GM12875 (cell line): ENCODE results near the gene STAT3.
A peak's percentile ranks its signal among the peaks of the same experiment; 100 is the strongest.

Experiments
- H3K4me3 ChIP-seq: one replicate; pipeline ENCODE4 v1.5.1; 2011; ENCODE audit warnings: low read depth, low read length, control low read depth
- CTCF ChIP-seq: IDR thresholded peaks from 2 replicates; pipeline ENCODE4 v1.5.1; 2011; ENCODE audit warnings: low read depth, mild to moderate bottlenecking, control low read depth, inconsistent platforms, low read length, moderate library complexity, borderline replicate concordance; ENCODE audit not compliant: insufficient read depth

Gene STAT3

GRCh38 chr17:42388381-42389134 lies at the start of gene STAT3:
STAT3 (minus strand) TSS chr17:42388442; CDS start chr17:42348516, 39,926 bp downstream.
- H3K4me3 ChIP-seq, result peak within 1 kb of the TSS; percentile 93
- no peak for TF ChIP-seq CTCF

DNA sequence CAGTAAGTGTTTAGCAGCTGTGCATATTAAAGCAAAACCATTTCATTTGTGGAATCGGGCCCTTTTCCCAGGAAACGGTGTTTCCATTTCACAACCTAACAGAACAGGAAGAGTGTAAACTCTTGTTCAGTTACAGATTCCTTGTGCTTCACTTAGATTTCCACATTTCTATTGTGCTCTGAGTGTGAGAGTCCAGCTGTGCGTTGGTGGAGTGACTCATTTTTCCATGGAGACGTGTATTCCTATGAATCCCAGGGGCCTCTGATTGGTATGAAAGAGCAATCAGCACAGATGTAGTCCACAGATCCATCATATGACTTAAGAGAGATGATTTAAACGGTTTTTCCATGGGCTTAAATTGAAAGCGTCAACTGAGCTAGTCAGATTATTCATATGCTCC lies 48.1 kb upstream of the STAT3 start:
- TF ChIP-seq CTCF, result no peak
- H3K4me3 ChIP-seq, result no peak overlapping the region

DNA sequence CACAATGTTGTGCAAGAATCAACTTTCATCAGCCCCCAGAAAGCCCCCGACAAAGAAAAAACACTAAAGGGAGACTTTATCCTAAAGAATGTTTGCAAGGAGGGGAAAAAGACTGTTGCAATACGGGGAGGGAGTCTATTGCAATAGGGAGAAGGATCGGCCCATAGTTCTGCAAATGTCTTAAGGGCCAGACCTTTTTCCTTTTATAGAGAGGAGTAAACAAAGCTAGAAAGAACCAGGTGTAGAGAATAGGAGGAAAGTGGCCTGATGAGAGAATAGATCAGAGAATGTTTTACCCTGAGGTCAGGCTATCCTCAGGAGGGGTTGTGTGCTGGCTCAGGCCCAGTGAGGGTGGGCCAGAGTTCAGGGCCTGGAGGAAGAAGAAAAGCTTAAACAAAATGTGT lies 43.5 kb upstream of the STAT3 start:
- no peak overlapping the region for H3K4me3 ChIP-seq
- TF ChIP-seq CTCF, result no peak

DNA sequence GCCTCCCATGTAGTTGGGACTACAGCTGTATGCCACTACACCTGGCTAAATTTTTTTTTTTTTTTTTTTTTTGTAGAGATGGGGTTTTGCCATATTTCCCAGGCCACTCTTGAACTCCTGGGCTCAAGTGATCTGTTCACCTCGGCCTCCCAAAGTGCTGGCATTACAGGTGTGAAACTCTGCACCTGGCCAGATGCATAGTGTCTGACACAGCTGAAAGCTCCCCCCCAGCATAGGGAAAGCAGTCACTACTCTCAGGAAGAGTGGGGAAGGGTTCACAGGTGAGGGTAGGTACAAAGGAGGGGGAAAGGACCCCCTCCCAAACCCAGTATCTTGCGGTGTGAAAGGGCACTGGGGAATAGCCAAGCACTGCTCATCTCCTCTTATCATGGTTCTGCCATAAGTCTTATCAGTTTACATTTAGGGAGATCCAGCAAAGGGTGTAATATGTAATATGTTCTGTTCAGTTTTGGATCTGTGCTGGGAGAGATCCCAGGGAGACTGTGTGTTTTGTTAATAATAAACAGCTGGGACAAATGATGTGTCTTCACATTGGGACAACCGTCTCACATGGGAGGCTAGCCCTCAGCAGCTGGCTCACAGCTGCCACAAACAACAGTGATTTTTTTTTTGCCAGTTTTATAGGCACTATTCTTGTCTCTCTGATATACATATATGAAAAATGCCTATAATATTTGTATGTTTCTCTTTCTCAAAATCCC lies 41.6 kb upstream of the STAT3 start:
- H3K4me3 ChIP-seq, result no peak overlapping the region
- TF ChIP-seq CTCF, result no peak

GRCh38 chr17:42428141-42428944 lies 40.1 kb upstream of the STAT3 start:
- peak; percentile 66 for TF ChIP-seq CTCF
- no peak overlapping the region for H3K4me3 ChIP-seq

DNA sequence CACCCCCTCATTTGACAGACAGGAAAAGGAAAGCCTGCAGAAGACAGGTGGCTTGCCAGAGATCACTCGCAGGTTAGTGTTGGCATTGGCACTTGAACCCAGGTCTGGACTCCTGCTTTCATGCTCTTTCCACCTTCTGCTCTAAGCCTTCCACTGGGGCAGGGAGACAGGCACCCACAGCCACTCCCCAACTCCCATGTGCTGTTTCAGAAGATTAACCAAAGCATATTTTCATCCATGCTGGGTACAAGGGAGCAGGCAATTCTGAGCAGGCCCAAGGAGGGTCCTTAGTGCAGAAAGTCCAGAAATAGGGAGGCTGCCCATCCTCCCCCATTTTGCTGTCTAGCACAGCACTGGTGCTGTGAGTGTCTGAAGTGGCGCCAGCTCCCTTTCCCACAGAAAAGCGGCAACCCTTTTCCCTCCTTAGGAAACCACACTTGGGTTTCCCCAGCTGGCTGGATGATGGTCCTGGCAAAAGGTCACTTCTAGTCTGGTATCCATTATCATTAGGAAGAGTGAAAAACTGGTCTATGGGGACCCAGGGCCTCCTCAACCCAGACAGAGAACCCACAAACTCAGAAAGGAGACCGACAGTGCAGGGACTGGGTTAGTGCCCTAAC lies 36.9 kb upstream of the STAT3 start:
- H3K4me3 ChIP-seq, result no peak overlapping the region
- TF ChIP-seq CTCF, result no peak
